Measurements from ENCODE around the gene FRAT1.
"Not testable (repeated sequence)": the region's sequence is repeated elsewhere in the genome, so short reads cannot be mapped to it uniquely, and the experiment has no call there.

FRAT1 gene, protein sequence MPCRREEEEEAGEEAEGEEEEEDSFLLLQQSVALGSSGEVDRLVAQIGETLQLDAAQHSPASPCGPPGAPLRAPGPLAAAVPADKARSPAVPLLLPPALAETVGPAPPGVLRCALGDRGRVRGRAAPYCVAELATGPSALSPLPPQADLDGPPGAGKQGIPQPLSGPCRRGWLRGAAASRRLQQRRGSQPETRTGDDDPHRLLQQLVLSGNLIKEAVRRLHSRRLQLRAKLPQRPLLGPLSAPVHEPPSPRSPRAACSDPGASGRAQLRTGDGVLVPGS

DNA sequence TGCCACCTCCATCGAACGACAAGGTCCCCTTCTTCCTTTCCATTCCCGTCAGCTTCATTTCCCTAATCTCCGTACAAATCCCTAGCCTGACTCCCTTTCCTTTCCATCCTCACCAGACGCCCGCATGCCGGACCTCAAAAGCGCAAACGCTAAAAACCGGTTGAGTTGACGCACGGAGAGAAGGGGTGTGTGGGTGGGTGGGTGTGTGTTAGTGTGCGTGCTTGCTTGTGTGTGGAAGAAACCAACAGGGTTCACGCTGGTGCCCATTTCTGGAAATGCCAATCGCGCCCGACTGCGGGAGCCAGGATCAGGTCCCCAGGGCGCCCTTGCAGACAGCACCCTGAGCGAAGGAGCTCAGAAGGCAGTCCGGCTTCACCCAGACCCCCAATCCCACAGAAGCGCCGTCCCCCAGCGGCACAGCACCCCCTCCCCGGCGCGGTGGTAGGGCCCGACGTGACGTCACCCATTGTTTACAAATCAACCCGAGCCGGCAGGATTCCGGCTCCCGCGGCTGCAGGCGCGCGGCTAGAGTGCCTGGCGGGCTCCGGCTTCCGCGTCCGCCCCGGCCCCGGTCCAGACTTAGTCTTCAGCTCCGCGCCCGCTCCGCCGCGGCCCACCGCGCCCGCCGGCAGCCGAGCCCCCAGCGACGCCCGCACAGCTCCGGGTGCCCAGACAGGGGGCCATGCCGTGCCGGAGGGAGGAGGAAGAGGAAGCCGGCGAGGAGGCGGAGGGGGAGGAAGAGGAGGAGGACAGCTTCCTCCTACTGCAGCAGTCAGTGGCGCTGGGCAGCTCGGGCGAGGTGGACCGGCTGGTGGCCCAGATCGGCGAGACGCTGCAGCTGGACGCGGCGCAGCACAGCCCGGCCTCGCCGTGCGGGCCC is at the start of gene FRAT1:
TSS of gene FRAT1 (plus strand) at position 500 of the 880 bp plus-strand sequence. CDS start at position 683, 183 bp downstream.
- peak within 1 kb of the TSS; percentile 98 for H3K9ac ChIP-seq (ENCODE audit: low read length)

DNA sequence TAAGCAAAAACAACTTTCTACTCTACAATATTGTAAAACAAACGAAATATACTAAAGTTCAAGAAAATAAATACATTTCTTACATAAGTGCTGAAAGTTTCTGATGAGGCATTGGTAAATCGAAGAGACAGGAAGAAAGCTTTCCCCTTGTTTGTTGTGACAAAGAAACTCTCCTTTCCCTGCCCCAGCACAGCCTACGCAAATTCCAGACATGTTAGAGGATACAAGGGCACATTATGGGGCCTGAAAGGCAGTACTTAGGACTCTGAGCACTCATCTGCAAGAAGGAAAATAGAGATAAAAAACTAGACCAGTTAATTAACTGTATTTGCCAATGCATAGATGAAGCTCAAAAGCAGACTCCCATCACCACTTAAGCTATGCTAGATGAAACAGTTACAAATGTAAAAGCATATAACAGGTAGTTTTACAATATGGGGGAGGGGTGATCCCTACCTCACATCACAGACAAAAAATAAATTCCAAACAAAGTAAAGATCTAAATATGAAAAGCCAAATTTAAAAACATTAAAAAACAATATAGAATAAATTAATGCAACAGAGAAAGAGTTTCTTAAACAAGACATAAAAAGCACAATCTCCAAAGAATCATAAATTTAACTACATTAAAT is 48.4 kb upstream of the FRAT1 start:
- H3K27ac ChIP-seq (ENCODE audit: low read depth, low read length), result no peak overlapping the region
- H3K9ac ChIP-seq (ENCODE audit: low read length), result no peak overlapping the region
- H3K36me3 ChIP-seq (ENCODE audit: control insufficient read depth, insufficient read depth, low read length), result peaks cover 10% of the 10 kb centered on the region
- H3K27me3 ChIP-seq (ENCODE audit: control insufficient read depth, insufficient read depth, low read length), result no peaks in the 10 kb centered on the region
- H3K9me3 ChIP-seq (ENCODE audit: control insufficient read depth, insufficient read depth, low read depth, low read length), result peaks cover 17% of the 10 kb centered on the region; the same call in 1 of the 2 replicates
- peaks cover 16% of the 10 kb centered on the region for H3K4me1 ChIP-seq (ENCODE audit: control insufficient read depth, insufficient read depth, low read length)
- H3K4me3 ChIP-seq (ENCODE audit: low read depth, low read length), result no peak overlapping the region

More for the DNA sequence above, at the start of gene FRAT1:
- Histone ChIP-seq H3K9me3 (ENCODE audit: control insufficient read depth, insufficient read depth, low read depth, low read length) (no peaks in the 10 kb centered on the region), H3K27ac (ENCODE audit: low read depth, low read length) (peak within 1 kb of the TSS; percentile 100), H3K4me1 (ENCODE audit: control insufficient read depth, insufficient read depth, low read length) (peaks cover 17% of the 10 kb centered on the region), H3K27me3 (ENCODE audit: control insufficient read depth, insufficient read depth, low read length) (peaks cover 27% of the 10 kb centered on the region), H3K4me3 (ENCODE audit: low read depth, low read length) (peak within 1 kb of the TSS; percentile 82), H3K36me3 (ENCODE audit: control insufficient read depth, insufficient read depth, low read length) (no peaks in the 10 kb centered on the region)

DNA sequence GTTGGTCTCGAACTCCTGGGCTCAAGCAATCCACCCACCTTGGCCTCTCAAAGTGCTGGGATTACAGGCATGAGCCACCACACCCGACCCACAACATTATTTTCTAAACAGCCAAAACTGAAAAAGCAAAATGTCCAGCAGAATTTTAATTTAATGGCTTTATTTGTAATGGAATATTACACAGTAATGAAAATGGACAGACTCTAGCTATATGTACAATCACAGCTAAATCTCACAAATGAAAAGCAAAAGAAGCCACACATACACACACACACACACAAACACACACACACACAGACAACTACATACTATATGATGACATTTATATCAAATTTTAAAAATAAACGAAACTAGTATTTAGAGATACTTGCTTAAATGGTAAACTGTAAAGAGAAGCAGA is 45.4 kb upstream of the FRAT1 start:
- Histone ChIP-seq H3K4me1 (ENCODE audit: control insufficient read depth, insufficient read depth, low read length) (peaks cover 2% of the 10 kb centered on the region; the same call in 1 of the 2 replicates), H3K9me3 (ENCODE audit: control insufficient read depth, insufficient read depth, low read depth, low read length) (peaks cover 15% of the 10 kb centered on the region; the same call in 1 of the 2 replicates), H3K27me3 (ENCODE audit: control insufficient read depth, insufficient read depth, low read length) (no peaks in the 10 kb centered on the region), H3K4me3 (ENCODE audit: low read depth, low read length) (no peak overlapping the region), H3K36me3 (ENCODE audit: control insufficient read depth, insufficient read depth, low read length) (no peaks in the 10 kb centered on the region; the same call in 1 of the 2 replicates), H3K27ac (ENCODE audit: low read depth, low read length) (no peak overlapping the region), H3K9ac (ENCODE audit: low read length) (no peak overlapping the region)

DNA sequence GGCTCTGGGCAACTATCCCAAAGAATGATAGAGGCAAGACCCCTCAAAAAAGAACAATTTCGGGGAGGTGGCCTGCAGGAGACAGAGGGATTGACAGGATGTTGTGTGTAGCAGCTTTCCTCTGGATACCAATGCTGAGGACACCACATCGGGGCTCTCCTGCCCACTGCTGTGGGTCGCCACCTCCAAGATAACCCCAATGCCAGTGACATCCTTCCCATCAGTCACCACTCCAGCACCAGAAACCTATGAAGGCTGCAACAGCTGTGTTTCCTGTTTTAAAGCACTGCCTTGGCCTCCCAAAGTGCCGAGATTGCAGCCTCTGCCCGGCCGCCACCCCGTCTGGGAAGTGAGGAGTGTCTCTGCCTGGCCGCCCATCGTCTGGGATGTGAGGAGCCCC is 44.2 kb upstream of the FRAT1 start:
- no peak overlapping the region for H3K27ac ChIP-seq (ENCODE audit: low read depth, low read length)
- no peak overlapping the region for H3K9ac ChIP-seq (ENCODE audit: low read length)
- peaks cover 5% of the 10 kb centered on the region; the same call in 1 of the 2 replicates for H3K4me1 ChIP-seq (ENCODE audit: control insufficient read depth, insufficient read depth, low read length)
- no peaks in the 10 kb centered on the region for H3K27me3 ChIP-seq (ENCODE audit: control insufficient read depth, insufficient read depth, low read length)
- no peak overlapping the region for H3K4me3 ChIP-seq (ENCODE audit: low read depth, low read length)
- H3K9me3 ChIP-seq (ENCODE audit: control insufficient read depth, insufficient read depth, low read depth, low read length), result peaks cover 7% of the 10 kb centered on the region; the same call in 1 of the 2 replicates
- no peaks in the 10 kb centered on the region; the same call in 1 of the 2 replicates for H3K36me3 ChIP-seq (ENCODE audit: control insufficient read depth, insufficient read depth, low read length)

DNA sequence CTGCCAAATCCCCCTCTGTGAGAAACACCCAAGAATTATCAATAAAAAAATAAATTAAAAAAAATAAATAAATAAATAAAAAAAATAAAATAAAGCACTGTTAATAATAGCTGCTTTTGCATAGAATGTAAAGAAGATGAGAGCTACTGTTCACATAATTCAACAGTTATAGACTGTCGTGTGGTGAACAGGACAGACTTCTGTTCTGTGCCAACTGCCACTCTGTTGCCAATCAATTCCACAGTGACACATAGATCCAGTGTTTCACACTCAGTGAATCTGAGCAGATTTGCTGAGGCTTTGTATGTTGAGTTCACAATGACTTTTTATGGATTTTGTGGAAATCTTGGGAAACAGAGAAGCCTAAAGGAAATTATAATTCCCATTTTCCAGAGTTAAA is 41.5 kb upstream of the FRAT1 start:
- no peak overlapping the region for H3K4me3 ChIP-seq (ENCODE audit: low read depth, low read length)
- H3K4me1 ChIP-seq (ENCODE audit: control insufficient read depth, insufficient read depth, low read length), result peaks cover 5% of the 10 kb centered on the region; the same call in 1 of the 2 replicates
- no peak overlapping the region for H3K9ac ChIP-seq (ENCODE audit: low read length)
- H3K36me3 ChIP-seq (ENCODE audit: control insufficient read depth, insufficient read depth, low read length), result no peaks in the 10 kb centered on the region; the same call in 1 of the 2 replicates
- no peaks in the 10 kb centered on the region for H3K9me3 ChIP-seq (ENCODE audit: control insufficient read depth, insufficient read depth, low read depth, low read length)
- H3K27ac ChIP-seq (ENCODE audit: low read depth, low read length), result no peak overlapping the region
- no peaks in the 10 kb centered on the region for H3K27me3 ChIP-seq (ENCODE audit: control insufficient read depth, insufficient read depth, low read length)

DNA sequence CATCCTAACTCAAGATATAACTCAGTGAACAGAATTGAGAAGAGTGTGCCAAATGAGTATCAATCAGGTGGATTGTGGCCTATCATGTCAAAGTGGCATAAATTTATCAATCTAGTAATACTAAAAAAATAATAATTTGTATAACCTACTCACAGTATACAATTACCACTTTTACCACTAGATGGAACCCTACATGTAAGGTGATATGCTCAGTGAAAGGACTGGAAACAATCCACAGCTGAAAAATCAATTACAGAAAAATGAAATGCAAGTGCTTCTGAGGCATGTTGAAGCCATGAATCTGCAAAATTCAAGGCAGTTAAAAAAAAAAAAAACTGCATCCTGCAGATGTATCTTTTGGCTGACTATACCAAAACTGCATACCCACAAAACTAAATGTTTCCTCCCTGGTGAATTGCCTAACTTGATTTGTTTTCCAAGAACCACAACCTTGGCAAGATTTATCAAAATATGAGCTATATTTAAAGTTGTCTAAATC is 40.5 kb upstream of the FRAT1 start:
- Histone ChIP-seq H3K27ac (ENCODE audit: low read depth, low read length) (0 out of 2 replicates have a peak overlapping the region, but pooled peaks have one; percentile 19), H3K36me3 (ENCODE audit: control insufficient read depth, insufficient read depth, low read length) (no peaks in the 10 kb centered on the region; the same call in 1 of the 2 replicates), H3K27me3 (ENCODE audit: control insufficient read depth, insufficient read depth, low read length) (no peaks in the 10 kb centered on the region), H3K9ac (ENCODE audit: low read length) (no peak overlapping the region), H3K9me3 (ENCODE audit: control insufficient read depth, insufficient read depth, low read depth, low read length) (no peaks in the 10 kb centered on the region), H3K4me3 (ENCODE audit: low read depth, low read length) (no peak overlapping the region), H3K4me1 (ENCODE audit: control insufficient read depth, insufficient read depth, low read length) (peaks cover 5% of the 10 kb centered on the region; the same call in 1 of the 2 replicates)

DNA sequence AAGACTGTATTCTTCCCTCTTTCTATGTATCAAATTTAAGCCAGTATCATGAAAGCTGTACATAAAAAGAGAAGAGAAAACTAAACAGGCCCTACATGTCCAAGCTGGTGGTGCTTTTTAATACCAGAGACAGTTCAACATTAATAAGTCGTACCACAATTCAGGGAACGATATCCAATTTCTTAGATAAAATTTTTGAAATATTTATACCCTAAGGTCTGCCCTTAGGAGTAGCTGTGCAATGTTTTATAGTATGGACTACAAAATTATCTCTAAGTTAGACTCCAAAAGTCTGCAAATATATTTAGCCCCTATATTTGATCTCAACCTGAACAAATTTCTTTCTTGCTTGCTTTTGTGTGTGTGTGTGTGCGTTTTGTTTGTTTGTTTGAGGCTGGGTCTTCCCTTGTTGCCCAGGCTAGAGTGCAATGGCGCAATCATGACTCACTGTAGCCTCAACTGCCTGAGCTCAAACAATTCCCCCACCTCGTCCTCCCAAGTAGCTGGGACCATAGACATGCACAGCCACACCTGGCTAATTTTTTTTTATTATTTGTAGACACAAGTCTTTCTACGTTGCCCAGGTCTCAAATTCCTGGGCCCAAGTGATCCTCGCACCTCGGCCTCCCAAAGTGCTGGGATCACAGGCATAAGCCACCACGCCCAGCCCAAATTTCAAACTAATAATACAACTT is 39.8 kb upstream of the FRAT1 start:
- H3K27me3 ChIP-seq (ENCODE audit: control insufficient read depth, insufficient read depth, low read length), result no peaks in the 10 kb centered on the region
- H3K27ac ChIP-seq (ENCODE audit: low read depth, low read length), result 0 out of 2 replicates have a peak overlapping the region, but pooled peaks have one; percentile 19
- no peaks in the 10 kb centered on the region for H3K36me3 ChIP-seq (ENCODE audit: control insufficient read depth, insufficient read depth, low read length)
- no peak overlapping the region for H3K9ac ChIP-seq (ENCODE audit: low read length)
- H3K4me1 ChIP-seq (ENCODE audit: control insufficient read depth, insufficient read depth, low read length), result peaks cover 5% of the 10 kb centered on the region; the same call in 1 of the 2 replicates
- no peaks in the 10 kb centered on the region for H3K9me3 ChIP-seq (ENCODE audit: control insufficient read depth, insufficient read depth, low read depth, low read length)
- H3K4me3 ChIP-seq (ENCODE audit: low read depth, low read length), result no peak overlapping the region

DNA sequence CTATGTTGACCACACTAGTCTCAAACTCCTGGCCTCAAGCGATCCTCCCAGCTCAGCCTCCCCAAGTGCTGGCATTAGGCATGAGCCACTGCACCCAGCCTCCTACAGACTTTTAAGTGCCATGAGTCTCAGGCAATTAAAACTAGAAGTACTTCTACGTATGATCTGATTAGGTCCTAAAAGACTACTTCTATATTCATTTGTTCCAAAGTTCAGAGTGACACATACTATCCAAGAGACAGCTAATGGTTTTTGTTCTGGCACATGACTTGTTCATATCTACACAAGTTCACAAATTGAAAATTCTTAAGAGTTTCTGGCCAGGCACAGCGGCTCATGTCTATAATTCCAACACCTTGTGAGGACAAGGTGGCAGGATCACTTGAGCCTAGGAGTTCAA is 38.3 kb upstream of the FRAT1 start:
- Histone ChIP-seq H3K9me3 (ENCODE audit: control insufficient read depth, insufficient read depth, low read depth, low read length) (no peaks in the 10 kb centered on the region), H3K27me3 (ENCODE audit: control insufficient read depth, insufficient read depth, low read length) (no peaks in the 10 kb centered on the region), H3K27ac (ENCODE audit: low read depth, low read length) (no peak overlapping the region), H3K9ac (ENCODE audit: low read length) (no peak overlapping the region), H3K4me3 (ENCODE audit: low read depth, low read length) (no peak overlapping the region), H3K4me1 (ENCODE audit: control insufficient read depth, insufficient read depth, low read length) (peaks cover 5% of the 10 kb centered on the region; the same call in 1 of the 2 replicates), H3K36me3 (ENCODE audit: control insufficient read depth, insufficient read depth, low read length) (no peaks in the 10 kb centered on the region)

DNA sequence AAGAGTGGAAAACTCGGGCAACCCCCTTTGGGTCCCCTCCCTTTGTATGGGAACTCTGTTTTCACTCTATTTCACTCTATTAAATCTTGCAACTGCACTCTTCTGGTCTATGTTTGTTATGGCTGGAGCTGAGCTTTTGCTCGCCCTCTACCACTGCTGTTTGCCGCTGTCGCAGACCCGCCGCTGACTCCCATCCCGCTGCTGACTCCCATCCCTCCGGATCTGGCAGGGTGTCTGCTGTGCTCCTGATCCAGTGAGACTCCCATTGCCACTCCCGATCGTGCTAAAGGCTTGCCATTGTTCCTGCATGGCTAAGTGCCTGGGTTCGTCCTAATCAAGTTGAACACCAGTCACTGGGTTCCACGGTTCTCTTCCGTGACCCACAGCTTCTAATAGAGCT is 29.0 kb upstream of the FRAT1 start:
- not testable (repeated sequence) for H3K9me3 ChIP-seq (ENCODE audit: control insufficient read depth, insufficient read depth, low read depth, low read length); H3K27me3 ChIP-seq (ENCODE audit: control insufficient read depth, insufficient read depth, low read length); H3K4me1 ChIP-seq (ENCODE audit: control insufficient read depth, insufficient read depth, low read length); H3K4me3 ChIP-seq (ENCODE audit: low read depth, low read length); H3K9ac ChIP-seq (ENCODE audit: low read length); H3K36me3 ChIP-seq (ENCODE audit: control insufficient read depth, insufficient read depth, low read length); H3K27ac ChIP-seq (ENCODE audit: low read depth, low read length)

All from HUES6 (cell line).